Stimulated activated CD4-positive, alpha-beta T cell treated with anti-CD3 and anti-CD28 coated beads, TNF-alpha, amount 100 ng/mL, for 1 hour (primary cell): Measurements from ENCODE around the gene MYO5A.

Experiments used
- DNase-seq, 3 donors: peaks; one replicate each; pipeline ENCODE4 v3.0.0-alpha.2; 2020; ENCODE audit warnings: low read depth in 3 of 3, low spot score in 1 of 3

The MYO5A gene

GRCh38 chr15:52263563-52264282 lies 265.0 kb downstream of the MYO5A start:
- DNase-seq: no peak

GRCh38 chr15:52262364-52262763 lies 266.3 kb downstream of the MYO5A start:
- no peak for DNase-seq

- DNase-seq: no peak
Measured at GRCh38 chr15:52261498-52262242, 267.0 kb downstream of the MYO5A start.

GRCh38 chr15:52261026-52261425 lies 267.7 kb downstream of the MYO5A start:
- DNase-seq: no peak

- DNase-seq: no peak
Measured at GRCh38 chr15:52259503-52259902, 269.2 kb downstream of the MYO5A start.

- DNase-seq: no peak
Measured at GRCh38 chr15:52258461-52258860, 270.2 kb downstream of the MYO5A start.

GRCh38 chr15:52257734-52258062 lies 271.0 kb downstream of the MYO5A start:
- DNase-seq: no peak
